Suprapubic skin (tissue), 4 donors: ENCODE data around the gene MAP2. TPM values are rescaled to one million over a fixed set of nuclear protein-coding genes. Genes with fewer than 3 reads are reported as not detected.

Experiments used
- DNase-seq, 2 donors: peaks; one replicate each; pipeline ENCODE4 v3.0.0-alpha.2; 2019; ENCODE audit warnings: low spot score in 2 of 2
- H3K27ac ChIP-seq: fragments of 200-600 bp; sonication (generic); one replicate; pipeline ENCODE4 v1.5.1; 2019
- H3K27me3 ChIP-seq: fragments of 200-600 bp; sonication (generic); one replicate; pipeline ENCODE4 v1.5.1; 2019
- H3K36me3 ChIP-seq: fragments of 200-600 bp; sonication (generic); one replicate; pipeline ENCODE4 v1.5.1; 2019
- H3K4me1 ChIP-seq: fragments of 200-600 bp; sonication (generic); one replicate; pipeline ENCODE4 v1.5.1; 2019
- H3K4me3 ChIP-seq: fragments of 200-600 bp; sonication (generic); one replicate; pipeline ENCODE4 v1.5.1; 2019; ENCODE audit warnings: mild to moderate bottlenecking
- H3K9me3 ChIP-seq: fragments of 200-600 bp; sonication (generic); one replicate; pipeline ENCODE4 v1.5.1; 2019
- CTCF ChIP-seq, 2 donors: fragments of 200-600 bp in 1 of 2; fragments of 450-650 bp in 1 of 2; sonication (generic) in 1 of 2; IDR thresholded peaks; one replicate each; pipeline ENCODE4 v1.5.1; 2016 to 2019; ENCODE audit warnings: antibody characterized with exemption in 2 of 2, mild to moderate bottlenecking in 1 of 2, moderate library complexity in 1 of 2
- EP300 ChIP-seq: sonication (generic); formaldehyde crosslinking; IDR thresholded peaks from one replicate; pipeline ENCODE4 v1.6.1; 2017; ENCODE audit warnings: antibody characterized with exemption
- POLR2A ChIP-seq, 2 donors: fragments of 450-650 bp; IDR thresholded peaks; one replicate each; pipeline ENCODE4 v1.6.1; 2017; ENCODE audit warnings: antibody characterized with exemption in 2 of 2, mild to moderate bottlenecking in 2 of 2, moderate library complexity in 2 of 2
- POLR2AphosphoS5 ChIP-seq, 3 donors: sonication (generic); formaldehyde crosslinking; IDR thresholded peaks; one replicate each; pipeline ENCODE4 v1.6.1; 2017; ENCODE audit warnings: antibody characterized with exemption in 3 of 3
- WGBS: methylation state at CpG from one replicate; pipeline ENCODE4 v1.1.5; 2018; 5-methylcytosine and 5-hydroxymethylcytosine counted together
- total RNA-seq, 4 donors: library from RNA; depleted of rRNA; stranded (reverse); fragments of >200 nt; gene quantifications; one replicate each; pipeline ENCODE4 v1.1.0, GENCODE V29; 2016

MAP2 gene
- total RNA-seq, 4 donors from 2014 or later = 42.0 to 54.5 (median 47.1) TPM

DNA sequence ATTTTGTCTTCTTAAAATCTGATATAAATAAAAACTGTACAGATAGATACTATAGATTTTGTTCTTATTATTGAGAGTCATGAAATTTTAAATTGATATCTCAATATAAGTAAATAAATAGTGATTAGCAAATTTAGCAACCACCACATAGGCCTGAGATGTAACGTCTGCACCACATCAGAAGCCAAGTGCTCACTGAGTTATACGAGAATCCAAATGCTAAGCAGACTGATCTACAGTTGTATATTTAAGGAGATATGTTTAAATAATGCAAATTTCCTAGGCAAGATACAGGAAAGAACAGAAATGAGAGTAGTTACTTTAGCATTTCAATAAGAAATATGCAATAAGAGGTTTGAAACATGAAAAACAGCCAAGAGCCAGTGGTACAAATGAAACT is 262.6 kb downstream of the MAP2 start:
- no peak overlapping the region for H3K27ac ChIP-seq
- H3K4me3 ChIP-seq = no peak overlapping the region
- TF ChIP-seq EP300 (no peak), POLR2A (IDR thresholded peaks at IDR 0.05) (no peak), POLR2AphosphoS5 (IDR thresholded peaks at IDR 0.05) (no peak), CTCF (IDR thresholded peaks at IDR 0.05) (no peak)
- H3K4me1 ChIP-seq = no peaks in the 10 kb centered on the region
- H3K36me3 ChIP-seq = no peaks in the 10 kb centered on the region
- no peaks in the 10 kb centered on the region for H3K27me3 ChIP-seq
- WGBS = 68% methylated on average over 2 of the region's 2 CpGs
- no peak for DNase-seq
- H3K9me3 ChIP-seq = no peaks in the 10 kb centered on the region

GRCh38 chr2:209687323-209687969 is 263.6 kb downstream of the MAP2 start:
- no peaks in the 10 kb centered on the region for H3K36me3 ChIP-seq
- TF ChIP-seq POLR2AphosphoS5 (IDR thresholded peaks at IDR 0.05) (no peak), EP300 (no peak), CTCF (IDR thresholded peaks at IDR 0.05) (no peak), POLR2A (IDR thresholded peaks at IDR 0.05) (no peak)

DNA sequence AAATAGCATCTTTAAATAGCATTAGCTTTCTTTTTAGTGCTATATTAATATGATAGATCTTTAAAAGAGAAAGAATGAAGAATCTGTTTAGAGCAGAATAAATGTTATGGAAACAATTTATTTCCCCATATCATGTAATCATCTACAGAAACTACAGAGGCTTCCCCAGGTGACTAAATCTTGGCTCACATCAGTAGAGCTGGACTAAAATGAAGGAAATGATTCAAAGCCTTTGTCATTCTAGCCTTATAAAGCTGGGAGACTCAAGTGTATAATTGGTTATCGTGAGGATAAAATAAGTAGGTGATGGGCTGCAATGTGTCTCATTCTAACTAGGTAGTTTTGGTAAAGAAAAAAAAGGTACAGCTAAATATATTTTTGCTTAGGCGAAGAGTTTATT is 264.5 kb downstream of the MAP2 start:
- no peaks in the 10 kb centered on the region for H3K9me3 ChIP-seq
- no peak overlapping the region for H3K4me3 ChIP-seq
- TF ChIP-seq POLR2AphosphoS5 (IDR thresholded peaks at IDR 0.05) (no peak), POLR2A (IDR thresholded peaks at IDR 0.05) (no peak), CTCF (IDR thresholded peaks at IDR 0.05) (no peak), EP300 (no peak)
- H3K27ac ChIP-seq = no peak overlapping the region
- H3K4me1 ChIP-seq = no peaks in the 10 kb centered on the region
- no peaks in the 10 kb centered on the region for H3K36me3 ChIP-seq
- no peak for DNase-seq
- 94% methylated on average over 2 of the region's 2 CpGs for WGBS
- no peaks in the 10 kb centered on the region for H3K27me3 ChIP-seq

More at GRCh38 chr2:209687323-209687969, 263.6 kb downstream of the MAP2 start:
- Histone ChIP-seq H3K27ac (no peak overlapping the region), H3K4me1 (no peaks in the 10 kb centered on the region), H3K9me3 (no peaks in the 10 kb centered on the region), H3K4me3 (no peak overlapping the region), H3K27me3 (no peaks in the 10 kb centered on the region)
- DNase-seq = no peak
- WGBS = 80% methylated on average over 8 of the region's 9 CpGs

GRCh38 chr2:209690029-209690754 is 266.3 kb downstream of the MAP2 start:
- H3K36me3 ChIP-seq = no peaks in the 10 kb centered on the region
- H3K4me1 ChIP-seq = no peaks in the 10 kb centered on the region
- no peaks in the 10 kb centered on the region for H3K27me3 ChIP-seq
- H3K9me3 ChIP-seq = no peaks in the 10 kb centered on the region
- no peak overlapping the region for H3K27ac ChIP-seq
- 85% methylated on average over 10 of the region's 10 CpGs for WGBS
- DNase-seq = no peak
- no peak for TF ChIP-seq EP300
- no peak for TF ChIP-seq POLR2A (IDR thresholded peaks at IDR 0.05)
- no peak for TF ChIP-seq CTCF (IDR thresholded peaks at IDR 0.05)
- no peak for TF ChIP-seq POLR2AphosphoS5 (IDR thresholded peaks at IDR 0.05)
- H3K4me3 ChIP-seq = no peak overlapping the region

- H3K36me3 ChIP-seq = no peaks in the 10 kb centered on the region
- no peaks in the 10 kb centered on the region for H3K27me3 ChIP-seq
- TF ChIP-seq CTCF (IDR thresholded peaks at IDR 0.05) (no peak), EP300 (no peak)
- H3K27ac ChIP-seq = no peak overlapping the region
- H3K9me3 ChIP-seq = no peaks in the 10 kb centered on the region
- H3K4me3 ChIP-seq = no peak overlapping the region
- DNase-seq = no peak
- no peaks in the 10 kb centered on the region for H3K4me1 ChIP-seq
- WGBS = over 99% methylated on average over 8 of the region's 8 CpGs
These were observed 270.9 kb downstream of the MAP2 start for GRCh38 chr2:209694748-209695147.
